CD4-positive, alpha-beta T cell treated with Interleukin-21 for 1 hour (primary cell): ENCODE data around the gene MORN5.

Experiments
- DNase-seq: peaks from one replicate; pipeline ENCODE4 v3.0.0-alpha.2; 2020

Gene MORN5

GRCh38 chr9:122192914-122193525, 33.3 kb downstream of the MORN5 start:
- DNase-seq = no peak

- DNase-seq = no peak
These were observed 33.9 kb downstream of the MORN5 start for GRCh38 chr9:122193651-122194050.

GRCh38 chr9:122195875-122196274, 36.2 kb downstream of the MORN5 start:
- DNase-seq = no peak

- no peak for DNase-seq
These were observed 37.7 kb downstream of the MORN5 start for GRCh38 chr9:122197426-122197825.

- no peak for DNase-seq
These were observed 38.2 kb downstream of the MORN5 start for GRCh38 chr9:122197882-122198281.

GRCh38 chr9:122200960-122201595, 41.4 kb downstream of the MORN5 start:
- DNase-seq = no peak

GRCh38 chr9:122201641-122202040, 41.9 kb downstream of the MORN5 start:
- DNase-seq = no peak

- no peak for DNase-seq
These were observed 42.4 kb downstream of the MORN5 start for GRCh38 chr9:122202111-122202510.

- no peak for DNase-seq
These were observed 44.3 kb downstream of the MORN5 start for GRCh38 chr9:122204055-122204454.

GRCh38 chr9:122204491-122204890, 44.8 kb downstream of the MORN5 start:
- no peak for DNase-seq

- no peak for DNase-seq
These were observed 45.5 kb downstream of the MORN5 start for GRCh38 chr9:122205176-122205575.

GRCh38 chr9:122206118-122207046, 46.7 kb downstream of the MORN5 start:
- DNase-seq = no peak

- DNase-seq = no peak
These were observed 47.4 kb downstream of the MORN5 start for GRCh38 chr9:122207096-122207495.

- DNase-seq = no peak
These were observed 49.7 kb downstream of the MORN5 start for GRCh38 chr9:122209451-122209850.

GRCh38 chr9:122212473-122213004, 52.8 kb downstream of the MORN5 start:
- DNase-seq = no peak

- no peak for DNase-seq
These were observed 53.4 kb downstream of the MORN5 start for GRCh38 chr9:122213102-122213588.

- peak; percentile 49 for DNase-seq
These were observed 54.1 kb downstream of the MORN5 start for GRCh38 chr9:122213589-122214413.

GRCh38 chr9:122214507-122214906, 54.8 kb downstream of the MORN5 start:
- DNase-seq = no peak

- DNase-seq = no peak
These were observed 56.0 kb downstream of the MORN5 start for GRCh38 chr9:122215663-122216062.

- no peak for DNase-seq
These were observed 56.6 kb downstream of the MORN5 start for GRCh38 chr9:122216138-122216797.

GRCh38 chr9:122216798-122217418, 57.2 kb downstream of the MORN5 start:
- no peak for DNase-seq
